Keratinocyte (primary cell): ENCODE data around the gene ACSS1. TPM values are rescaled to one million over a fixed set of nuclear protein-coding genes. Genes with fewer than 3 reads are reported as not detected.

Experiments used
- DNase-seq: peaks from one replicate; pipeline ENCODE4 v3.0.0-alpha.2; 2011; ENCODE audit warnings: low read depth, missing footprints, low spot score
- FAIRE-seq: peaks from 2 replicates; lab custom pipeline; 2011; peaks lifted over from hg19 to GRCh38; lab: Jason Lieb, UNC
- H2AFZ ChIP-seq: 2 replicates; pipeline ENCODE4 v1.6.0; 2012; ENCODE audit warnings: low read length, control low read depth, inconsistent platforms; ENCODE audit not compliant: control insufficient read depth
- H3K27ac ChIP-seq: 2 replicates; pipeline ENCODE4 v1.5.1; 2011; ENCODE audit warnings: low read length; ENCODE audit not compliant: control insufficient read depth, insufficient read depth
- H3K27me3 ChIP-seq: 3 replicates; pipeline ENCODE4 v1.6.0; 2011; ENCODE audit warnings: low read length; ENCODE audit not compliant: control insufficient read depth, insufficient read depth; ENCODE audit errors: extremely low read depth
- H3K36me3 ChIP-seq, 2 experiments: 2 replicates in 1 of 2; 3 replicates in 1 of 2; pipeline ENCODE4 v1.5.1; 2011; ENCODE audit warnings: low read length in 2 of 2, mild to moderate bottlenecking in 1 of 2; ENCODE audit not compliant: control insufficient read depth in 2 of 2, insufficient read depth in 2 of 2; ENCODE audit errors: extremely low read depth in 1 of 2
- H3K4me1 ChIP-seq: 3 replicates; pipeline ENCODE4 v1.5.1; 2011; ENCODE audit warnings: low read length; ENCODE audit not compliant: control insufficient read depth, insufficient read depth; ENCODE audit errors: extremely low read depth
- H3K4me2 ChIP-seq: 3 replicates; pipeline ENCODE4 v1.6.0; 2011; ENCODE audit warnings: low read depth, low read length; ENCODE audit not compliant: control insufficient read depth, insufficient read depth; ENCODE audit errors: extremely low read depth
- H3K4me3 ChIP-seq, 3 experiments: fragments of 200-600 bp in 1 of 3; sonication (generic) in 1 of 3; 2 replicates in 2 of 3; 3 replicates in 1 of 3; pipeline ENCODE4 v1.5.1; 2011 to 2016; ENCODE audit warnings: low read length in 3 of 3, mild to moderate bottlenecking in 3 of 3, control low read depth in 2 of 3, inconsistent platforms in 1 of 3, low read depth in 1 of 3, mixed read lengths in 1 of 3, mixed run types in 1 of 3, moderate library complexity in 1 of 3; ENCODE audit not compliant: control insufficient read depth in 2 of 3, insufficient read depth in 2 of 3; ENCODE audit errors: extremely low read depth in 1 of 3
- H3K79me2 ChIP-seq: 2 replicates; pipeline ENCODE4 v1.6.0; 2012; ENCODE audit warnings: low read length; ENCODE audit not compliant: control insufficient read depth, insufficient read depth
- H3K9ac ChIP-seq: 3 replicates; pipeline ENCODE4 v1.6.0; 2011; ENCODE audit warnings: low read length; ENCODE audit not compliant: control insufficient read depth, insufficient read depth; ENCODE audit errors: extremely low read depth
- H3K9me1 ChIP-seq: 3 replicates; pipeline ENCODE4 v1.6.0; 2011; ENCODE audit warnings: low read length; ENCODE audit not compliant: control insufficient read depth, insufficient read depth; ENCODE audit errors: extremely low read depth
- H3K9me3 ChIP-seq: 2 replicates; pipeline ENCODE4 v1.5.1; 2012; ENCODE audit warnings: low read depth, low read length; ENCODE audit not compliant: control insufficient read depth
- H4K20me1 ChIP-seq: 3 replicates; pipeline ENCODE4 v1.6.0; 2011; ENCODE audit warnings: low read length; ENCODE audit not compliant: control insufficient read depth, insufficient read depth; ENCODE audit errors: extremely low read depth
- EZH2 ChIP-seq: IDR thresholded peaks from one replicate; pipeline ENCODE4 v1.6.1; 2012; ENCODE audit warnings: inconsistent platforms, mild to moderate bottlenecking, low read length, moderate library complexity
- dilution Hi-C: fragments of 300-500 bp; cut with MboI; formaldehyde crosslinking; loops from one replicate; pipeline ENCODE4 v1.7.0; 2020; ENCODE audit warnings: low sequenced_read_pairs; ENCODE audit not compliant: extremely low pct_ligation_motif_present
- polyA plus RNA-seq, 5 experiments: library from polyadenylated mRNA; depleted of rRNA in 3 of 5; stranded (reverse) in 3 of 5; stranded (forward) in 1 of 5; unstranded in 1 of 5; fragments of >200 nt; gene quantifications; 1 replicate in 1 of 5; 2 replicates in 3 of 5; 3 replicates in 1 of 5; pipeline versions ENCODE4 v1.2.1 to v1.2.3, GENCODE V29; 2011 to 2012; ENCODE audit warnings: missing spikeins in 2 of 5, low read depth in 1 of 5, low replicate concordance in 1 of 5
- TF ChIP-seq, protein P1 (sequence below), 3 experiments: IDR thresholded peaks in 1 of 3; conservative IDR thresholded peaks in 1 of 3; optimal IDR thresholded peaks in 1 of 3; 2 replicates in 2 of 3; 3 replicates in 1 of 3; pipeline versions ENCODE3 to v1.5.1; 2011; ENCODE audit warnings: low read length in 3 of 3, mild to moderate bottlenecking in 3 of 3, moderate library complexity in 2 of 3, control low read depth in 1 of 3, inconsistent platforms in 1 of 3; ENCODE audit not compliant: insufficient read depth in 2 of 3; ENCODE audit errors: extremely low read depth in 1 of 3

ACSS1 gene
- polyA plus RNA-seq, 1 donor (not counting 4 experiments of a cell fraction or from before 2014, with no cell fraction given) = 1.5 TPM

DNA sequence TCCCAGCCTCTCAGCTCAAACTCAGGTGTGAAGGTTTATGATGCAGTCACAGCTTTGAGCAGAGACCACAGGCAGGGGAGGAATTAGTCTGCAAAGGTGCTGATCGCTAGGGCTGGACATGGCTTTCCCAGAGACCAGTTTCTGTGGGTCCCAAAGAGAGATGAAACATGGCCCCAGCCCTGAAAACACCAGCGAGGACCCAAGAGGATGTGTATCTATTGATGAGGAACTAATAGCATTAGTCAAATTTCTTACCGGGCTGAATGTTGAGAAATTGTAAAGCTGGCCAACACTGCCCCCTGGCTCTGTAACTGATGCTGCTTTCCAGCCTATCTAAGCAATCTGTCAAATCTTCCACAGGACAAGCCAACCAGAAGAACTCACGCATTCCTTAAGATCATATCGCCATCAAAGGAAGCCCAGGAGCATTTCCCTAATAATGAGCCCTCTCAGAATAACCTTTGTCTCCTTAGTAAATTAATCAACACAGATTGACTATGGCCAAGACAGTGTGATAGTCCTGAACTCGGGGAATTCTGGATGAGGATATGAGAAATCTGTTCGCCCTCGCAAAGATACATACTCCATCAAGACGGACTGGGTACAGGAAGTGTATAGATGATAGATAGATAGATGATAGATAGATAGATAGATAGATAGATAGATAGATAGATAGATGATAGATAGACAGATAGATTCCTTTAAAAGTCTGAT lies 7.8 kb upstream of the ACSS1 start:
- dilution Hi-C loops = no loop called here
- DNase-seq = no peak

DNA sequence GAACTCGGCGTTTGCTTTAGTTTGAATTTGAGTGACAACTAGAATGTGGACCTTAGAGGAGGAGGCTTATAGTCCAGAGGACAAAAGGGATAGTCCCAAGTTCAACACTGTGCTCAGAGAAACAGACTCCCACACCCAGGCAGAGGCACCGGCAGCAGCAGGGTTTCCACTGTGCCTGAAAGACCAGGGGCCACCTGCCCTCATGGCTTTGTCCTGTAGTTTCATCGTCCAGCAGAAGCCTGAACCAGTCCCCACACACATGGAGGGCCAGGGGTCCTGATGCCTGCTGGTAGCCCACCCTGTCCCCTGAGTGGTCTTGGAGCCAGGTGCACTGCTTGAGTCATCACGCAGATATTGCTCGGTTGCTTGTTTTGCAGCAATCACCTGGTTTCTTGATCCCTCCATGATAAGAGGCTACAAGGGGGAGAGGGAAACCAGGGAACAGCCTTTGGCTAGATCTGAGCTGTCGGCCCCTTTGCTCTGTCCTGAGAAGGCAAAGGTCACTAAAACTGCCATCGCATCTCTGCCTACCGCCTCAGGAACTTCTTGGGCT lies 7.2 kb upstream of the ACSS1 start:
- Histone ChIP-seq H3K4me1 (no peaks in the 10 kb centered on the region), H3K9ac (no peak overlapping the region), H3K79me2 (no peaks in the 10 kb centered on the region), H3K9me3 (no peaks in the 10 kb centered on the region), H3K36me3 (no peaks in the 10 kb centered on the region), H2AFZ (no peak overlapping the region), H3K27ac (no peak overlapping the region), H3K27me3 (peaks cover 68% of the 10 kb centered on the region), H3K4me3 (no peak overlapping the region), H4K20me1 (no peaks in the 10 kb centered on the region), H3K4me2 (no peak overlapping the region), H3K9me1 (no peaks in the 10 kb centered on the region)
- DNase-seq = no peak
- dilution Hi-C loops = no loop called here
- TF ChIP-seq, protein P1, sequence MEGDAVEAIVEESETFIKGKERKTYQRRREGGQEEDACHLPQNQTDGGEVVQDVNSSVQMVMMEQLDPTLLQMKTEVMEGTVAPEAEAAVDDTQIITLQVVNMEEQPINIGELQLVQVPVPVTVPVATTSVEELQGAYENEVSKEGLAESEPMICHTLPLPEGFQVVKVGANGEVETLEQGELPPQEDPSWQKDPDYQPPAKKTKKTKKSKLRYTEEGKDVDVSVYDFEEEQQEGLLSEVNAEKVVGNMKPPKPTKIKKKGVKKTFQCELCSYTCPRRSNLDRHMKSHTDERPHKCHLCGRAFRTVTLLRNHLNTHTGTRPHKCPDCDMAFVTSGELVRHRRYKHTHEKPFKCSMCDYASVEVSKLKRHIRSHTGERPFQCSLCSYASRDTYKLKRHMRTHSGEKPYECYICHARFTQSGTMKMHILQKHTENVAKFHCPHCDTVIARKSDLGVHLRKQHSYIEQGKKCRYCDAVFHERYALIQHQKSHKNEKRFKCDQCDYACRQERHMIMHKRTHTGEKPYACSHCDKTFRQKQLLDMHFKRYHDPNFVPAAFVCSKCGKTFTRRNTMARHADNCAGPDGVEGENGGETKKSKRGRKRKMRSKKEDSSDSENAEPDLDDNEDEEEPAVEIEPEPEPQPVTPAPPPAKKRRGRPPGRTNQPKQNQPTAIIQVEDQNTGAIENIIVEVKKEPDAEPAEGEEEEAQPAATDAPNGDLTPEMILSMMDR (optimal IDR thresholded peaks at IDR 0.05 in 1 of 3, IDR thresholded peaks at IDR 0.05 in 1 of 3, conservative IDR thresholded peaks at IDR 0.05 in 1 of 3; ENCODE audit: extremely low read depth in 1 of 3, insufficient read depth in 2 of 3, low read length in 3 of 3) = no peak
- no peak for TF ChIP-seq EZH2
- FAIRE-seq = no peak

More for the DNA sequence above, 7.8 kb upstream of the ACSS1 start:
- Histone ChIP-seq H3K4me2 (peak overlapping the region; percentile 20), H3K36me3 (no peaks in the 10 kb centered on the region), H2AFZ (no peak overlapping the region), H3K9me3 (no peaks in the 10 kb centered on the region), H4K20me1 (no peaks in the 10 kb centered on the region), H3K4me3 (no peak overlapping the region), H3K4me1 (no peaks in the 10 kb centered on the region), H3K27me3 (peaks cover 70% of the 10 kb centered on the region), H3K9ac (no peak overlapping the region), H3K9me1 (no peaks in the 10 kb centered on the region), H3K79me2 (no peaks in the 10 kb centered on the region), H3K27ac (no peak overlapping the region)
- FAIRE-seq = peak; percentile 55
- TF ChIP-seq, protein P1 (optimal IDR thresholded peaks at IDR 0.05 in 1 of 3, IDR thresholded peaks at IDR 0.05 in 1 of 3, conservative IDR thresholded peaks at IDR 0.05 in 1 of 3; ENCODE audit: extremely low read depth in 1 of 3, insufficient read depth in 2 of 3, low read length in 3 of 3) = peak; percentile 68 to 82 (median 81)
- TF ChIP-seq EZH2 = no peak
